H1 (cell line): ENCODE data around the gene KCNAB3. TPM values are rescaled to one million over a fixed set of nuclear protein-coding genes. Genes with fewer than 3 reads are reported as not detected.

Source experiments
- CTCF ChIA-PET: fragments of 300-600 bp; sonication (Branson Sonifier 250); formaldehyde crosslinking; loops from one replicate; lab custom pipeline; 2021; ENCODE audit not compliant: partially characterized antibody; lab: Charles Lee
- POLR2A ChIA-PET: fragments of 300-600 bp; sonication (Branson Sonifier 250); formaldehyde crosslinking; loops from one replicate; lab custom pipeline; 2021; ENCODE audit warnings: inconsistent platforms; ENCODE audit not compliant: partially characterized antibody; lab: Charles Lee
- DNase-seq, 2 experiments: peaks; one replicate each; pipeline versions ENCODE4 v3.0.0 to v3.0.0-alpha.2; 2010 to 2022; ENCODE audit warnings: low spot score in 2 of 2, low read depth in 1 of 2, mixed read lengths in 1 of 2
- FAIRE-seq: peaks from 2 replicates; lab custom pipeline; 2011; peaks lifted over from hg19 to GRCh38; lab: Jason Lieb, UNC
- H2AFZ ChIP-seq: 2 replicates; pipeline ENCODE4 v1.8.1; 2012; ENCODE audit warnings: low read length, inconsistent platforms
- H2AK5ac ChIP-seq: 2 replicates; pipeline ENCODE4 v1.6.1; 2013; ENCODE audit warnings: low read depth, low read length
- H2BK120ac ChIP-seq: replicated peaks from 2 replicates; pipeline ENCODE3; 2013; ENCODE audit warnings: low read depth, low read length, inconsistent platforms
- H2BK12ac ChIP-seq: 2 replicates; pipeline ENCODE4 v1.6.1; 2013; ENCODE audit warnings: low read depth, low read length
- H2BK15ac ChIP-seq: 2 replicates; pipeline ENCODE4 v1.6.1; 2013; ENCODE audit warnings: low read length
- H2BK20ac ChIP-seq: 2 replicates; pipeline ENCODE4 v1.6.1; 2013; ENCODE audit warnings: low read length
- H2BK5ac ChIP-seq: 2 replicates; pipeline ENCODE4 v1.6.1; 2013; ENCODE audit warnings: low read depth, low read length
- H3K14ac ChIP-seq: 2 replicates; pipeline ENCODE4 v1.6.1; 2013; ENCODE audit warnings: inconsistent platforms; ENCODE audit not compliant: insufficient read length
- H3K18ac ChIP-seq: 2 replicates; pipeline ENCODE4 v1.6.1; 2013; ENCODE audit warnings: low read length; ENCODE audit errors: extremely low read depth
- H3K23ac ChIP-seq: 2 replicates; pipeline ENCODE4 v1.6.1; 2013; ENCODE audit warnings: inconsistent platforms; ENCODE audit not compliant: insufficient read length
- H3K23me2 ChIP-seq: 2 replicates; pipeline ENCODE4 v1.6.1; 2013; ENCODE audit warnings: low read depth, low read length
- H3K27ac ChIP-seq: 2 replicates; pipeline ENCODE4 v1.6.1; 2011; ENCODE audit warnings: low read depth, low read length, inconsistent platforms
- H3K27me3 ChIP-seq, 4 experiments: replicated peaks in 1 of 4; 1 replicate in 1 of 4; 2 replicates in 3 of 4; pipeline versions ENCODE4 v1.6.1 to v1.8.1; 2011 to 2013; ENCODE audit warnings: low read length in 3 of 4, mild to moderate bottlenecking in 3 of 4, inconsistent platforms in 2 of 4, mixed read lengths in 2 of 4, moderate library complexity in 1 of 4; ENCODE audit not compliant: control insufficient read depth in 3 of 4, insufficient read depth in 3 of 4; ENCODE audit errors: extremely low read depth in 1 of 4
- H3K36me3 ChIP-seq, 4 experiments: 2 replicates each; pipeline versions ENCODE4 v1.6.1 to v1.8.1; 2011 to 2013; ENCODE audit warnings: mild to moderate bottlenecking in 4 of 4, low read length in 3 of 4, moderate library complexity in 2 of 4, control low read depth in 1 of 4, inconsistent platforms in 1 of 4; ENCODE audit not compliant: insufficient read depth in 4 of 4, control insufficient read depth in 2 of 4
- H3K4ac ChIP-seq: replicated peaks from 2 replicates; pipeline ENCODE3; 2013; ENCODE audit warnings: low read length, low read depth, mixed read lengths, inconsistent platforms; ENCODE audit not compliant: insufficient read length
- H3K4me1 ChIP-seq, 4 experiments: replicated peaks in 1 of 4; 1 replicate in 1 of 4; 2 replicates in 3 of 4; pipeline versions ENCODE4 v1.6.1 to v1.8.1; 2011 to 2013; ENCODE audit warnings: low read length in 3 of 4, inconsistent platforms in 2 of 4, mixed read lengths in 1 of 4; ENCODE audit not compliant: insufficient read depth in 4 of 4, control insufficient read depth in 3 of 4
- H3K4me2 ChIP-seq, 2 experiments: 2 replicates each; pipeline versions ENCODE4 v1.6.1 to v1.8.1; 2011 to 2013; ENCODE audit warnings: low read depth in 2 of 2, low read length in 2 of 2, control low read depth in 1 of 2, inconsistent platforms in 1 of 2, mild to moderate bottlenecking in 1 of 2; ENCODE audit not compliant: insufficient read depth in 1 of 2
- H3K4me3 ChIP-seq, 4 experiments: fragments of 200-600, 300-600 bp in 1 of 4; sonication (generic), shearing (Covaris generic), sonication (Bioruptor Twin) in 1 of 4; 2 replicates each; pipeline versions ENCODE4 v1.5.1 to v1.8.1; 2011 to 2016; ENCODE audit warnings: low read length in 4 of 4, low read depth in 3 of 4, control low read depth in 2 of 4, inconsistent platforms in 2 of 4, mild to moderate bottlenecking in 2 of 4, mixed read lengths in 1 of 4, moderate library complexity in 1 of 4; ENCODE audit not compliant: insufficient read depth in 2 of 4; ENCODE audit errors: extremely low read depth in 1 of 4
- H3K56ac ChIP-seq: replicated peaks from 2 replicates; pipeline ENCODE3; 2013; ENCODE audit warnings: low read depth, mild to moderate bottlenecking, mixed read lengths, low read length, inconsistent platforms; ENCODE audit not compliant: insufficient read length
- H3K79me1 ChIP-seq: 2 replicates; pipeline ENCODE4 v1.6.1; 2013; ENCODE audit warnings: low read depth, low read length, control low read depth
- H3K79me2 ChIP-seq, 2 experiments: 2 replicates each; pipeline versions ENCODE4 v1.6.1 to v1.8.1; 2012 to 2013; ENCODE audit warnings: low read length in 2 of 2, mild to moderate bottlenecking in 2 of 2, inconsistent platforms in 1 of 2; ENCODE audit not compliant: insufficient read depth in 2 of 2, control insufficient read depth in 1 of 2
- H3K9ac ChIP-seq, 4 experiments: replicated peaks in 1 of 4; 1 replicate in 1 of 4; 2 replicates in 3 of 4; pipeline versions ENCODE4 v1.6.1 to v1.8.1; 2011 to 2013; ENCODE audit warnings: low read depth in 3 of 4, low read length in 3 of 4, control low read depth in 2 of 4, mild to moderate bottlenecking in 2 of 4, moderate library complexity in 2 of 4, inconsistent platforms in 1 of 4; ENCODE audit errors: extremely low read depth in 1 of 4
- H3K9me3 ChIP-seq, 2 experiments: 2 replicates each; pipeline versions ENCODE4 v1.6.1 to v1.8.1; 2012 to 2013; ENCODE audit warnings: mild to moderate bottlenecking in 2 of 2, moderate library complexity in 2 of 2, control low read depth in 1 of 2, inconsistent platforms in 1 of 2, low read depth in 1 of 2, low read length in 1 of 2, mixed read lengths in 1 of 2; ENCODE audit not compliant: insufficient read depth in 2 of 2
- H4K20me1 ChIP-seq, 2 experiments: replicated peaks in 1 of 2; 2 replicates each; pipeline versions ENCODE3 to v1.8.1; 2011 to 2013; ENCODE audit warnings: inconsistent platforms in 2 of 2, low read length in 2 of 2, mild to moderate bottlenecking in 1 of 2; ENCODE audit not compliant: insufficient read depth in 2 of 2, control insufficient read depth in 1 of 2
- H4K5ac ChIP-seq: 2 replicates; pipeline ENCODE4 v1.6.1; 2013; ENCODE audit warnings: low read length, low read depth, mixed read lengths, inconsistent platforms; ENCODE audit not compliant: insufficient read length
- H4K8ac ChIP-seq: 2 replicates; pipeline ENCODE4 v1.8.0; 2013; ENCODE audit warnings: mild to moderate bottlenecking, moderate library complexity, low read length, inconsistent platforms; ENCODE audit not compliant: insufficient read depth; ENCODE audit errors: extremely low read depth
- H4K91ac ChIP-seq: replicated peaks from 2 replicates; pipeline ENCODE3; 2013; ENCODE audit warnings: low read length, mixed read lengths, inconsistent platforms; ENCODE audit not compliant: insufficient read length
- BRCA1 ChIP-seq: IDR thresholded peaks from 2 replicates; pipeline ENCODE4 v1.6.1; 2012; ENCODE audit warnings: low read depth, low read length, improper control_type of control experiment
- CBX5 ChIP-seq: fragments of 300-800, 300-1000 bp; sonication (generic); IDR thresholded peaks from 2 replicates; pipeline ENCODE4 v1.7.1; 2016; ENCODE audit warnings: antibody characterized with exemption, low read length, low read depth
- CREB1 ChIP-seq: IDR thresholded peaks from 2 replicates; pipeline ENCODE4 v1.6.1; 2012; ENCODE audit warnings: inconsistent platforms
- GABPA ChIP-seq: IDR thresholded peaks from 2 replicates; pipeline ENCODE4 v1.6.1; 2011; ENCODE audit warnings: mild to moderate bottlenecking, low read length, moderate library complexity, borderline replicate concordance; ENCODE audit not compliant: insufficient read depth
- KDM5A ChIP-seq: fragments of 200-600 bp; IDR thresholded peaks from 2 replicates; pipeline ENCODE4 v1.7.1; 2012; ENCODE audit warnings: mild to moderate bottlenecking, low read length, inconsistent platforms, mixed read lengths
- MAX ChIP-seq: IDR thresholded peaks from 2 replicates; pipeline ENCODE4 v1.6.1; 2012; ENCODE audit warnings: inconsistent platforms
- NRF1 ChIP-seq: IDR thresholded peaks from 2 replicates; pipeline ENCODE4 v1.6.1; 2011; ENCODE audit warnings: mild to moderate bottlenecking, low read depth, low read length, improper control_type of control experiment
- POU5F1 ChIP-seq: IDR thresholded peaks from 2 replicates; pipeline ENCODE4 v1.6.1; 2011; ENCODE audit warnings: low read depth, mild to moderate bottlenecking, low read length, moderate library complexity
- SIN3A ChIP-seq, 2 experiments: IDR thresholded peaks in 1 of 2; conservative IDR thresholded peaks in 1 of 2; 2 replicates each; pipeline ENCODE4 v1.6.1; 2011 to 2012; ENCODE audit warnings: low read length in 2 of 2, improper control_type of control experiment in 1 of 2, low read depth in 1 of 2, mild to moderate bottlenecking in 1 of 2
- SP2 ChIP-seq: IDR thresholded peaks from 2 replicates; pipeline ENCODE4 v1.6.1; 2012; ENCODE audit warnings: mild to moderate bottlenecking, low read length, inconsistent platforms
- TCF12 ChIP-seq: IDR thresholded peaks from 2 replicates; pipeline ENCODE4 v1.6.1; 2011; ENCODE audit warnings: low read depth, mild to moderate bottlenecking, low read length
- WGBS, 2 experiments: shearing (Covaris generic) in 1 of 2; methylation state at CpG; one replicate each; pipeline versions ENCODE4 v1.1.6 to v1.1.7; 2013 to 2015; ENCODE audit warnings: low lambda C conversion rate in 2 of 2, mixed read lengths in 2 of 2, inconsistent platforms in 1 of 2, low coverage in 1 of 2, missing lambda C conversion rate in 1 of 2; ENCODE audit not compliant: insufficient replicate concordance in 2 of 2, insufficient coverage in 1 of 2, insufficient read length in 1 of 2; ENCODE audit errors: extremely low coverage in 1 of 2, missing lambda C conversion rate in 1 of 2; 5-methylcytosine and 5-hydroxymethylcytosine counted together
- polyA plus RNA-seq, 7 experiments: library from polyadenylated mRNA; depleted of rRNA in 3 of 7; stranded (reverse) in 5 of 7; unstranded in 2 of 7; fragments of >200 nt in 5 of 7; fragments of 200-250 nt in 2 of 7; gene quantifications; 1 replicate in 5 of 7; 2 replicates in 1 of 7; 4 replicates in 1 of 7; pipeline versions ENCODE4 v1.2.1 to v1.2.3, GENCODE V29; 2011 to 2013; ENCODE audit warnings: missing spikeins in 2 of 7, mixed read lengths in 2 of 7
- total RNA-seq: library from RNA; stranded (reverse); fragmentation: NEBNext Ultra II Directional; extraction: Animal tissue kit (Norgen Biotek cat#: 25700); gene quantifications from 2 replicates; pipeline ENCODE4 v1.2.1, GENCODE V29; 2021

The KCNAB3 gene
- total and polyA plus RNA-seq, 2 of the 8 experiments (the other 6 are each of a cell fraction or from before 2014, with no cell fraction given): 1.7 to 2.4 TPM

DNA sequence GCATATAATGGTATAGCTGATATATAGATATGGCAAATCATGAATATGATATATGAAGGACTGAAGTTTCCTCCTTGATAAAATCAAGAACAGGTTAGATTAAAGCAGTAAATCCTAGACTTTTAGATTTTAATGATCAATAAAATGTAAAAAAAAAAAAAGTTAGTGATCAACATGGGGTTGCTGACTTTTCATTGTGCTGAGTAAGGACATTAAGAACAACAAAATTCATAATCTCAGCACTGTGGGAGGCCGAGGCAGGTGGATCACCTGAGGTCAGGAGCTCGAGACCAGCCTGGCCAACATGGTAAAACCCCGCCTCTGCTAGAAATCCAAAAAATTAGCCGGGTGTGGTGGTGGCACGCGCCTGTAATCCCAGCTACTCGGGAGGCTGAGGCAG, 51.4 kb downstream of the KCNAB3 start:
- no peak for DNase-seq
- POLR2A ChIA-PET: interaction anchor here (0.6 to 0.7 kb wide), 2 partner anchors 21 to 24 kb away, joined by 3 read pairs; partner anchors contain the start of gene NAA38

More for the DNA sequence above, 51.4 kb downstream of the KCNAB3 start:
- H4K5ac ChIP-seq: no peak overlapping the region
- H3K36me3 ChIP-seq: peaks cover 3 to 10% (median 5%) of the 10 kb centered on the region in 4 experiments; a peak in 5 of 8 replicates
- H3K79me1 ChIP-seq: no peaks in the 10 kb centered on the region
- TF ChIP-seq POU5F1 (no peak), NRF1 (no peak), CREB1 (no peak), GABPA (no peak), TCF12 (no peak), KDM5A (no peak), MAX (no peak), SIN3A (conservative IDR thresholded peaks at IDR 0.05 in 1 of 2, IDR thresholded peaks at IDR 0.05 in 1 of 2; ENCODE audit: low read depth in 1 of 2, low read length in 2 of 2) (no peak), CBX5 (no peak), SP2 (no peak), BRCA1 (no peak)
- no peaks in the 10 kb centered on the region for H3K23me2 ChIP-seq
- no peaks in the 10 kb centered on the region for H3K79me2 ChIP-seq
- no peak overlapping the region for H3K4ac ChIP-seq
- H3K9ac ChIP-seq: no peak overlapping the region
- H3K18ac ChIP-seq: no peak overlapping the region
- no peak overlapping the region for H3K4me3 ChIP-seq
- H4K20me1 ChIP-seq: no peaks in the 10 kb centered on the region
- WGBS, 2 experiments: 94% methylated on average over 7 of the region's 7 CpGs; no CpG with 5 or more reads in 1 of the 2 experiments
- no peak overlapping the region for H3K14ac ChIP-seq
- no peak overlapping the region for H2BK15ac ChIP-seq
- no peak overlapping the region for H3K23ac ChIP-seq
- no peak overlapping the region for H3K4me2 ChIP-seq
- no peak overlapping the region for H2AFZ ChIP-seq
- H3K27ac ChIP-seq: no peak overlapping the region
- no peak overlapping the region for H2AK5ac ChIP-seq
- H2BK120ac ChIP-seq: no peak overlapping the region
- CTCF ChIA-PET: interaction anchor here (1.6 kb wide), 1 partner anchor 112 kb away, joined by 3 read pairs; no protein-coding TSS in a partner anchor
- no peak overlapping the region for H4K8ac ChIP-seq
- no peak for FAIRE-seq
- no peak overlapping the region for H4K91ac ChIP-seq
- H3K4me1 ChIP-seq: no peaks in the 10 kb centered on the region; a peak in 1 of 7 replicates
- no peak overlapping the region for H2BK5ac ChIP-seq
- H3K56ac ChIP-seq: no peak overlapping the region
- no peak overlapping the region for H2BK12ac ChIP-seq
- no peaks in the 10 kb centered on the region for H3K27me3 ChIP-seq
- no peaks in the 10 kb centered on the region for H3K9me3 ChIP-seq
- no peak overlapping the region for H2BK20ac ChIP-seq
